A549 (cell line): ENCODE data around the gene DPEP2.

Experiments used
- CHD2 ChIP-seq: fragments of 150-350 bp; IDR thresholded peaks from 2 replicates; pipeline ENCODE4 v1.6.1; 2014; ENCODE audit warnings: low read length; ENCODE audit not compliant: partially characterized antibody
- KDM1A ChIP-seq: fragments of 200-600 bp; sonication (generic); IDR thresholded peaks from 2 replicates; pipeline ENCODE4 v1.6.1; 2016; ENCODE audit warnings: low read depth, mild to moderate bottlenecking

GRCh38 chr16:67962135-67962534 lies 37.1 kb downstream of the DPEP2 start:
- no peak for TF ChIP-seq KDM1A
- TF ChIP-seq CHD2, result no peak
